Neuronal stem cell (in vitro differentiated cells): ENCODE results near the gene NPAS2.

Source experiments
- DNase-seq: peaks from one replicate; pipeline ENCODE4 v3.0.0-alpha.2; 2013; ENCODE audit warnings: low spot score
- H2AFZ ChIP-seq: one replicate; pipeline ENCODE4 v1.6.1; 2013; ENCODE audit warnings: mild to moderate bottlenecking, low read length, inconsistent platforms
- H2AK5ac ChIP-seq: 2 replicates; pipeline ENCODE4 v1.6.1; 2013; ENCODE audit warnings: low read depth, mild to moderate bottlenecking, inconsistent platforms, low read length, moderate library complexity, mixed read lengths
- H2BK120ac ChIP-seq: 2 replicates; pipeline ENCODE4 v1.6.1; 2013; ENCODE audit warnings: low read depth, mild to moderate bottlenecking, inconsistent platforms, low read length, moderate library complexity, mixed read lengths
- H2BK12ac ChIP-seq: one replicate; pipeline ENCODE4 v1.6.1; 2013; ENCODE audit warnings: low read length, inconsistent platforms
- H2BK15ac ChIP-seq: 2 replicates; pipeline ENCODE4 v1.6.1; 2013; ENCODE audit warnings: mild to moderate bottlenecking, low read length, inconsistent platforms, mixed read lengths
- H2BK5ac ChIP-seq: one replicate; pipeline ENCODE4 v1.6.1; 2013; ENCODE audit warnings: inconsistent platforms, mild to moderate bottlenecking, low read length, moderate library complexity
- H3K14ac ChIP-seq: one replicate; pipeline ENCODE4 v1.6.1; 2013; ENCODE audit warnings: low read length, inconsistent platforms
- H3K18ac ChIP-seq: 2 replicates; pipeline ENCODE4 v1.6.1; 2013; ENCODE audit warnings: low read length, inconsistent platforms
- H3K23ac ChIP-seq: 2 replicates; pipeline ENCODE4 v1.6.1; 2013; ENCODE audit warnings: low read depth, mild to moderate bottlenecking, mixed read lengths, low read length, inconsistent platforms; ENCODE audit not compliant: poor library complexity
- H3K27ac ChIP-seq: replicated peaks from 3 replicates; pipeline ENCODE4 v1.5.1; 2013; ENCODE audit warnings: low read length, inconsistent platforms
- H3K27me3 ChIP-seq, 3 experiments: 2 replicates each; pipeline ENCODE4 v1.6.1; 2013; ENCODE audit warnings: low read length in 3 of 3, mild to moderate bottlenecking in 2 of 3, inconsistent platforms in 1 of 3, low read depth in 1 of 3, mixed read lengths in 1 of 3, moderate library complexity in 1 of 3; ENCODE audit not compliant: control insufficient read depth in 3 of 3, insufficient read depth in 3 of 3
- H3K36me3 ChIP-seq, 2 donors: replicated peaks in 1 of 2; 2 replicates each; pipeline ENCODE4 v1.6.1; 2013; ENCODE audit warnings: low read length in 2 of 2; ENCODE audit not compliant: control insufficient read depth in 2 of 2, insufficient read depth in 2 of 2
- H3K4ac ChIP-seq: 2 replicates; pipeline ENCODE4 v1.6.1; 2013; ENCODE audit warnings: inconsistent platforms, mild to moderate bottlenecking, low read length, moderate library complexity
- H3K4me1 ChIP-seq, 2 donors: 1 replicate in 1 of 2; 2 replicates in 1 of 2; pipeline ENCODE4 v1.6.1; 2013; ENCODE audit warnings: low read length in 2 of 2, low read depth in 1 of 2; ENCODE audit not compliant: control insufficient read depth in 2 of 2, insufficient read depth in 1 of 2
- H3K4me2 ChIP-seq: one replicate; pipeline ENCODE4 v1.6.1; 2013; ENCODE audit warnings: mild to moderate bottlenecking, low read length, inconsistent platforms; ENCODE audit not compliant: insufficient read depth, poor library complexity, severe bottlenecking
- H3K4me3 ChIP-seq, 2 donors: 2 replicates each; pipeline ENCODE4 v1.5.1; 2013; ENCODE audit warnings: low read length in 2 of 2, mild to moderate bottlenecking in 2 of 2, inconsistent platforms in 1 of 2, moderate library complexity in 1 of 2
- H3K79me1 ChIP-seq: one replicate; pipeline ENCODE4 v1.6.1; 2013; ENCODE audit warnings: low read depth, mild to moderate bottlenecking, inconsistent platforms, low read length, moderate library complexity
- H3K9ac ChIP-seq: one replicate; pipeline ENCODE4 v1.6.1; 2013; ENCODE audit warnings: mild to moderate bottlenecking, low read depth, low read length, inconsistent platforms; ENCODE audit not compliant: poor library complexity
- H3K9me3 ChIP-seq, 2 donors: replicated peaks in 1 of 2; 2 replicates each; pipeline versions ENCODE3 to v1.6.1; 2013; ENCODE audit warnings: low read length in 2 of 2, mild to moderate bottlenecking in 2 of 2, inconsistent platforms in 1 of 2, low read depth in 1 of 2, mixed read lengths in 1 of 2, moderate library complexity in 1 of 2; ENCODE audit not compliant: control insufficient read depth in 2 of 2, insufficient read depth in 1 of 2
- H4K8ac ChIP-seq: one replicate; pipeline ENCODE4 v1.6.1; 2013; ENCODE audit warnings: low read depth, mild to moderate bottlenecking, inconsistent platforms, low read length, moderate library complexity
- H4K91ac ChIP-seq: one replicate; pipeline ENCODE4 v1.6.1; 2013; ENCODE audit warnings: low read length, low read depth, mild to moderate bottlenecking, inconsistent platforms; ENCODE audit not compliant: poor library complexity
- WGBS, 2 donors: extraction: QIAGEN DNeasy Blood & Tissue Kit; methylation state at CpG; one replicate each; pipeline ENCODE4 v1.1.7; 2013; ENCODE audit warnings: missing lambda C conversion rate in 2 of 2, mixed read lengths in 1 of 2; ENCODE audit not compliant: insufficient read length in 2 of 2, insufficient replicate concordance in 1 of 2; ENCODE audit errors: extremely low coverage in 2 of 2; 5-methylcytosine and 5-hydroxymethylcytosine counted together

Gene NPAS2

DNA sequence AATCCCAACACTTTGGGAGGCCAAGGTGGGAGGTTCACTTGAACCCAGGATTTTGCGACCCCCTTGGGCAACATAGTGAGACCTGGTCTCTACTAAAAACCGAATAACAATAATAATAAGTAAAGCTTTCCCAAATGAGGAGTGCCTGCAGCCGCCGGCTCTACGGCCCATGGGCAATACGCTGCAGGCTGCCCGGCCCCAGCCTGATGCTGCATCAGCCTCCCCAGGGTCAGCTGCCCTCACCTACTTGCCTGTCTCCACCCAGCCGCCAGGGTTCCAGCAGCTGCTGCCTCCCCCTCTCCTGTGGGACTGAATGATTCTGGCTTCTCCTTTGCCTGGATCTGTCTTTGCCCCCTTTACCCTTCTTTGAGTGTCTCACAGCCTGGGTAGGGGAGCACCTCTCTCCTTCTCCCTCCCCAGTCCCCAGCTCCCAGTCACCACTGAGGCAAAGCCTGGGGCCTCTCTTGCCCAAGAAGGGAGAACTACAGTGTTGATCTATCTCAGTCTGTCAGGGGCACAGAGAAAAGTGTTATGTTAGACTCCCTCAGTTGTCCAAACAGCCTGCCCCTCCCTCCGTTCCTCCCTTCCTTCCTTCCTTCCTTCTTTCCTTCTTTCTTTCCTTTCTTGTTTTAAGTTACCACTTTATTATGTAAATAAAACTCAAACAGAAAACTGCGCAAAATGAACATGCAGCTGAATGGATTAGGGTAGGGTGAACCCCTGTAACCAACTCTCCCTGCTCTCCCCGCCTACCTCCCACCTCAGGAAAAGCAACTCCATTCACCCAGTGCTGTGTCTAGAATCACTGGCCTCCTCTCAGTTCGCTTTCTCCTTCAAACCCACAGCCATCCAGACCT, 38.2 kb upstream of the NPAS2 start:
- Histone ChIP-seq H4K91ac (no peak overlapping the region), H3K4me2 (no peak overlapping the region), H3K18ac (peak overlapping the region; percentile 69), H3K36me3 (no peaks in the 10 kb centered on the region), H3K4ac (no peak overlapping the region), H2BK5ac (no peak overlapping the region), H2BK12ac (no peak overlapping the region), H3K14ac (no peak overlapping the region), H3K9ac (no peak overlapping the region), H3K79me1 (no peaks in the 10 kb centered on the region), H3K23ac (no peak overlapping the region), H2AK5ac (peak overlapping the region; percentile 50), H2AFZ (no peak overlapping the region), H3K4me1 (peaks cover 0 to 10% of the 10 kb centered on the region in 2 donors), H3K9me3 (no peaks in the 10 kb centered on the region), H4K8ac (no peak overlapping the region), H2BK15ac (peak overlapping the region; percentile 64), H3K27ac (no peak overlapping the region), H2BK120ac (no peak overlapping the region), H3K4me3 (no peak overlapping the region), H3K27me3 (peaks cover 0 to 6% (median 0%) of the 10 kb centered on the region in 3 experiments)
- DNase-seq: no peak
- no CpG with 5 or more reads among the region's 12 CpGs for WGBS, 2 donors

DNA sequence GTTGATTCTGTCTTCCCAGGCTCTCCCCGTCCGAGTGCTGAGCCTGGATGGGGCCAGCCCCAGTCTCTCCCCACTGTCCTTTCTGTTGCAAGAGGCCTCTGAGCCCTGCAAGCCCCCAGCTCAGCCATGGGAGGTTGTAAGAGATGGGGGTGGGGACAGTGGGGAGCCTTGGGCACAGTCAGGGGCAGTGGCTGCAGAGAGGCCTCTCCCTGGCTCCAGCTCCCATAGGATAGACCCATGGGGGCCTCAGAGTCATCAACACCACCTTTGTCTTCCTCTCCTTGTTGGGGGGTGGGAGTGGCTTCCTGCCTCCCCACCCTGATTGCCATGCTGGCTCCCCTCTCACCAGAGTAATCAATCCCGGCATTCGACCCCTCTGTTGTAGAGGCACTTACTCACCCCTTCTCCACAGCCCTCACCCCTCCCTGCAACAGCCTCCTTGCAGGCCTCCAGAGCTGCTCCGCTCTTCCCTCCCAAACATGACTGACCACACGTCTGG, 37.5 kb upstream of the NPAS2 start:
- Histone ChIP-seq H3K27ac (no peak overlapping the region), H3K9me3 (no peaks in the 10 kb centered on the region), H2AFZ (no peak overlapping the region), H4K8ac (peak overlapping the region; percentile 57), H3K36me3 (no peaks in the 10 kb centered on the region), H3K4ac (no peak overlapping the region), H3K14ac (no peak overlapping the region), H2BK120ac (no peak overlapping the region), H2BK12ac (no peak overlapping the region), H3K4me2 (no peak overlapping the region), H3K9ac (no peak overlapping the region), H3K79me1 (no peaks in the 10 kb centered on the region), H3K4me3 (no peak overlapping the region), H4K91ac (no peak overlapping the region), H3K23ac (no peak overlapping the region), H3K27me3 (peaks cover 0 to 4% (median 0%) of the 10 kb centered on the region in 3 experiments), H2BK5ac (no peak overlapping the region), H2BK15ac (peak overlapping the region; percentile 64), H2AK5ac (peak overlapping the region; percentile 50), H3K18ac (peak overlapping the region; percentile 69), H3K4me1 (peaks cover 0 to 10% of the 10 kb centered on the region in 2 donors)
- no peak for DNase-seq
- no CpG with 5 or more reads among the region's 6 CpGs for WGBS, 2 donors

DNA sequence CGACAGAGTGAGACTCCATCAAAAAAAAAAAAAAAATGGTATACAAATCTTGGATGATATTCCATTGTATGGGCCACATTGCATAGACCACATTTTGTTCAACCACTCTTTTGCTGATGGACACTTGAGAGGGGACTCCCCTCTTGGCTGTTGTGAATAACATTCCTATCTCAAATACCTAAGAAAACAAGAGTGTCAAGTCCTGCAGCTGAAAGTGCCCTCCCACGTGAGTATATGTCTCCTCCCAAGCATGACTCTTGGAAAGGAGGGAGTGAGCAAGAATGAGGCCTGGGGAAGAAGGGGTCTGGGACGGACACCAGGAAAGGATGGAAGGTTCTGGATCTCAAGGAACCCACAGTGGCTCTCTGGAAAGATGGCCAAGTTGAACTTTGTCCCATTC, 36.0 kb upstream of the NPAS2 start:
- no peak overlapping the region for H3K9ac ChIP-seq
- H3K79me1 ChIP-seq: no peaks in the 10 kb centered on the region
- H3K9me3 ChIP-seq: no peaks in the 10 kb centered on the region
- H2AFZ ChIP-seq: no peak overlapping the region
- peaks cover 0 to 3% (median 0%) of the 10 kb centered on the region in 3 experiments for H3K27me3 ChIP-seq
- H3K4me1 ChIP-seq: peaks cover 0 to 10% of the 10 kb centered on the region in 2 donors
- WGBS, 2 donors: no CpG with 5 or more reads among the region's 3 CpGs
- no peak overlapping the region for H3K4ac ChIP-seq
- H3K23ac ChIP-seq: no peak overlapping the region
- H2AK5ac ChIP-seq: no peak overlapping the region
- H3K14ac ChIP-seq: no peak overlapping the region
- no peak overlapping the region for H3K27ac ChIP-seq
- H2BK12ac ChIP-seq: no peak overlapping the region
- DNase-seq: no peak
- no peak overlapping the region for H4K91ac ChIP-seq
- H3K36me3 ChIP-seq: no peaks in the 10 kb centered on the region
- no peak overlapping the region for H3K4me3 ChIP-seq
- no peak overlapping the region for H2BK120ac ChIP-seq
- no peak overlapping the region for H3K18ac ChIP-seq
- no peak overlapping the region for H2BK15ac ChIP-seq
- H4K8ac ChIP-seq: no peak overlapping the region
- no peak overlapping the region for H3K4me2 ChIP-seq
- H2BK5ac ChIP-seq: no peak overlapping the region

DNA sequence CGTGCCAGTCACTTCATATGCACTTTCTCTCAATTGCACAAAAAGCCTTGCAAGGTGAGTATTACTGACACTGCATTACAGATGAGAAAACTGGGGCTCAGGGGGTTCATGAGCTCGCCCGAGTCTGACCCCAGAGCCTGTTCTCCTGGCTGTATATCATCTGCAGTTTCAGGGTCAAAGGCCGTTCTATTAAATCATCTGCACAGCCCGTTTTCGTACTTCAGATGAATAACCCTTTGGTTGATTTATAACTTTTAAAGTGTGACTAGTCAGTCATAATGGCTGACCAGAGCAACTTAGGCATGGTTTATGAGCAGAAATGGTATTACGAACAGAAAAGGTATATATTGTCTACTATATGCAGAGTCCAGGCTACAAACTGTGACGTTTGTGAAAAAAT, 35.3 kb upstream of the NPAS2 start:
- no peak overlapping the region for H2AK5ac ChIP-seq
- peaks cover 0 to 10% of the 10 kb centered on the region in 2 donors for H3K4me1 ChIP-seq
- no peak overlapping the region for H2BK120ac ChIP-seq
- H3K36me3 ChIP-seq: no peaks in the 10 kb centered on the region
- H3K4me2 ChIP-seq: no peak overlapping the region
- no peak overlapping the region for H2BK12ac ChIP-seq
- no peaks in the 10 kb centered on the region for H3K9me3 ChIP-seq
- peaks cover 0 to 3% (median 0%) of the 10 kb centered on the region in 3 experiments for H3K27me3 ChIP-seq
- H4K8ac ChIP-seq: no peak overlapping the region
- no peak overlapping the region for H3K4me3 ChIP-seq
- no peak overlapping the region for H2BK15ac ChIP-seq
- H2BK5ac ChIP-seq: no peak overlapping the region
- DNase-seq: no peak
- no peak overlapping the region for H4K91ac ChIP-seq
- H3K14ac ChIP-seq: no peak overlapping the region
- H2AFZ ChIP-seq: no peak overlapping the region
- H3K9ac ChIP-seq: no peak overlapping the region
- H3K4ac ChIP-seq: no peak overlapping the region
- no CpG with 5 or more reads among the region's 8 CpGs for whole genome bisulfite sequencing, 2 donors
- H3K79me1 ChIP-seq: no peaks in the 10 kb centered on the region
- H3K27ac ChIP-seq: no peak overlapping the region
- H3K23ac ChIP-seq: no peak overlapping the region
- H3K18ac ChIP-seq: no peak overlapping the region
